WTC11 (cell line): ENCODE data around the gene NADK2.

ENCODE experiments used
- CREM ChIP-seq: sonication (generic); formaldehyde crosslinking; IDR thresholded peaks from 2 replicates; pipeline ENCODE4 v1.8.1; 2022; ENCODE audit warnings: mild to moderate bottlenecking, missing genetic modification reagents, moderate library complexity
- ETV6 ChIP-seq: sonication (generic); formaldehyde crosslinking; IDR thresholded peaks from 2 replicates; pipeline ENCODE4 v1.8.1; 2022; ENCODE audit warnings: mild to moderate bottlenecking, missing genetic modification reagents
- NR2C2 ChIP-seq: sonication (generic); formaldehyde crosslinking; IDR thresholded peaks from 2 replicates; pipeline ENCODE4 v1.8.0; 2022; ENCODE audit warnings: mild to moderate bottlenecking, missing genetic modification reagents
- TEAD1 ChIP-seq: sonication (generic); formaldehyde crosslinking; IDR thresholded peaks from 2 replicates; pipeline ENCODE4 v1.8.0; 2022; ENCODE audit warnings: mild to moderate bottlenecking, missing genetic modification reagents
- TF ChIP-seq, protein P1 (sequence below): sonication (generic); formaldehyde crosslinking; IDR thresholded peaks from 2 replicates; pipeline ENCODE4 v1.8.0; 2022; ENCODE audit warnings: mild to moderate bottlenecking, missing genetic modification reagents
- TF ChIP-seq, protein P2 (sequence below): sonication (generic); formaldehyde crosslinking; IDR thresholded peaks from 2 replicates; pipeline ENCODE4 v1.8.1; 2023; ENCODE audit warnings: mild to moderate bottlenecking, moderate library complexity, missing genetic modification reagents
- TF ChIP-seq, protein P3 (sequence below): fragments of 200-600 bp; IDR thresholded peaks from 2 replicates; pipeline ENCODE4 v1.8.0; 2022; ENCODE audit warnings: antibody characterized with exemption
- TF ChIP-seq, protein P4 (sequence below): sonication (generic); formaldehyde crosslinking; IDR thresholded peaks from 2 replicates; pipeline ENCODE4 v1.8.0; 2022; ENCODE audit warnings: missing genetic modification reagents

DNA sequence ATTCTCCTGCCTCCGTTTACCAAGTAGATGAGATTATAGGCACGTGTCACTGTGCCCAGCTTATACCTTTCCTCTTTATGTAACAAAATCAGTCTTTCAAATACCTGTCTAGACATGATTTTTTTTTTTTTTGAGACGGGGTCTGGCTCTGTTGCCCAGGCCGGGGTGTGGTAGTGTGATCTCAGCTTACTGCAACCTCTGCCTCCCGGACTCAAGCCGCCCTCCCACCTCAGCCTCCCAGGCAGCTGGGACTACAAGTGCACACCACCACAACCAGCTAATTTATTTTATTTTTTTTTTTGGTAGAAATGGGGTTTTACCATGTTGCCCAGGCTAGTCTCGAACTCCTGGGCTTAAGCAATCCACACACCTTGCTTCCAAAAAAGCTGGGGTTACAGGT, 13.2 kb downstream of the NADK2 start:
- TF ChIP-seq TEAD1 (CRISPR knock-in tag) (no peak), NR2C2 (CRISPR knock-in tag) (no peak), ETV6 (CRISPR knock-in tag) (no peak), CREM (CRISPR knock-in tag) (no peak)
- TF ChIP-seq, protein P1, sequence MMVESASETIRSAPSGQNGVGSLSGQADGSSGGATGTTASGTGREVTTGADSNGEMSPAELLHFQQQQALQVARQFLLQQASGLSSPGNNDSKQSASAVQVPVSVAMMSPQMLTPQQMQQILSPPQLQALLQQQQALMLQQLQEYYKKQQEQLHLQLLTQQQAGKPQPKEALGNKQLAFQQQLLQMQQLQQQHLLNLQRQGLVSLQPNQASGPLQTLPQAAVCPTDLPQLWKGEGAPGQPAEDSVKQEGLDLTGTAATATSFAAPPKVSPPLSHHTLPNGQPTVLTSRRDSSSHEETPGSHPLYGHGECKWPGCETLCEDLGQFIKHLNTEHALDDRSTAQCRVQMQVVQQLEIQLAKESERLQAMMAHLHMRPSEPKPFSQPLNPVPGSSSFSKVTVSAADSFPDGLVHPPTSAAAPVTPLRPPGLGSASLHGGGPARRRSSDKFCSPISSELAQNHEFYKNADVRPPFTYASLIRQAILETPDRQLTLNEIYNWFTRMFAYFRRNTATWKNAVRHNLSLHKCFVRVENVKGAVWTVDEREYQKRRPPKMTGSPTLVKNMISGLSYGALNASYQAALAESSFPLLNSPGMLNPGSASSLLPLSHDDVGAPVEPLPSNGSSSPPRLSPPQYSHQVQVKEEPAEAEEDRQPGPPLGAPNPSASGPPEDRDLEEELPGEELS (CRISPR knock-in tag): no peak
- TF ChIP-seq, protein P2, sequence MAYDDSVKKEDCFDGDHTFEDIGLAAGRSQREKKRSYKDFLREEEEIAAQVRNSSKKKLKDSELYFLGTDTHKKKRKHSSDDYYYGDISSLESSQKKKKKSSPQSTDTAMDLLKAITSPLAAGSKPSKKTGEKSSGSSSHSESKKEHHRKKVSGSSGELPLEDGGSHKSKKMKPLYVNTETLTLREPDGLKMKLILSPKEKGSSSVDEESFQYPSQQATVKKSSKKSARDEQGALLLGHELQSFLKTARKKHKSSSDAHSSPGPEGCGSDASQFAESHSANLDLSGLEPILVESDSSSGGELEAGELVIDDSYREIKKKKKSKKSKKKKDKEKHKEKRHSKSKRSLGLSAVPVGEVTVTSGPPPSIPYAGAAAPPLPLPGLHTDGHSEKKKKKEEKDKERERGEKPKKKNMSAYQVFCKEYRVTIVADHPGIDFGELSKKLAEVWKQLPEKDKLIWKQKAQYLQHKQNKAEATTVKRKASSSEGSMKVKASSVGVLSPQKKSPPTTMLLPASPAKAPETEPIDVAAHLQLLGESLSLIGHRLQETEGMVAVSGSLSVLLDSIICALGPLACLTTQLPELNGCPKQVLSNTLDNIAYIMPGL (CRISPR knock-in tag): no peak
- TF ChIP-seq, protein P3, sequence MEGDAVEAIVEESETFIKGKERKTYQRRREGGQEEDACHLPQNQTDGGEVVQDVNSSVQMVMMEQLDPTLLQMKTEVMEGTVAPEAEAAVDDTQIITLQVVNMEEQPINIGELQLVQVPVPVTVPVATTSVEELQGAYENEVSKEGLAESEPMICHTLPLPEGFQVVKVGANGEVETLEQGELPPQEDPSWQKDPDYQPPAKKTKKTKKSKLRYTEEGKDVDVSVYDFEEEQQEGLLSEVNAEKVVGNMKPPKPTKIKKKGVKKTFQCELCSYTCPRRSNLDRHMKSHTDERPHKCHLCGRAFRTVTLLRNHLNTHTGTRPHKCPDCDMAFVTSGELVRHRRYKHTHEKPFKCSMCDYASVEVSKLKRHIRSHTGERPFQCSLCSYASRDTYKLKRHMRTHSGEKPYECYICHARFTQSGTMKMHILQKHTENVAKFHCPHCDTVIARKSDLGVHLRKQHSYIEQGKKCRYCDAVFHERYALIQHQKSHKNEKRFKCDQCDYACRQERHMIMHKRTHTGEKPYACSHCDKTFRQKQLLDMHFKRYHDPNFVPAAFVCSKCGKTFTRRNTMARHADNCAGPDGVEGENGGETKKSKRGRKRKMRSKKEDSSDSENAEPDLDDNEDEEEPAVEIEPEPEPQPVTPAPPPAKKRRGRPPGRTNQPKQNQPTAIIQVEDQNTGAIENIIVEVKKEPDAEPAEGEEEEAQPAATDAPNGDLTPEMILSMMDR: no peak
- TF ChIP-seq, protein P4, sequence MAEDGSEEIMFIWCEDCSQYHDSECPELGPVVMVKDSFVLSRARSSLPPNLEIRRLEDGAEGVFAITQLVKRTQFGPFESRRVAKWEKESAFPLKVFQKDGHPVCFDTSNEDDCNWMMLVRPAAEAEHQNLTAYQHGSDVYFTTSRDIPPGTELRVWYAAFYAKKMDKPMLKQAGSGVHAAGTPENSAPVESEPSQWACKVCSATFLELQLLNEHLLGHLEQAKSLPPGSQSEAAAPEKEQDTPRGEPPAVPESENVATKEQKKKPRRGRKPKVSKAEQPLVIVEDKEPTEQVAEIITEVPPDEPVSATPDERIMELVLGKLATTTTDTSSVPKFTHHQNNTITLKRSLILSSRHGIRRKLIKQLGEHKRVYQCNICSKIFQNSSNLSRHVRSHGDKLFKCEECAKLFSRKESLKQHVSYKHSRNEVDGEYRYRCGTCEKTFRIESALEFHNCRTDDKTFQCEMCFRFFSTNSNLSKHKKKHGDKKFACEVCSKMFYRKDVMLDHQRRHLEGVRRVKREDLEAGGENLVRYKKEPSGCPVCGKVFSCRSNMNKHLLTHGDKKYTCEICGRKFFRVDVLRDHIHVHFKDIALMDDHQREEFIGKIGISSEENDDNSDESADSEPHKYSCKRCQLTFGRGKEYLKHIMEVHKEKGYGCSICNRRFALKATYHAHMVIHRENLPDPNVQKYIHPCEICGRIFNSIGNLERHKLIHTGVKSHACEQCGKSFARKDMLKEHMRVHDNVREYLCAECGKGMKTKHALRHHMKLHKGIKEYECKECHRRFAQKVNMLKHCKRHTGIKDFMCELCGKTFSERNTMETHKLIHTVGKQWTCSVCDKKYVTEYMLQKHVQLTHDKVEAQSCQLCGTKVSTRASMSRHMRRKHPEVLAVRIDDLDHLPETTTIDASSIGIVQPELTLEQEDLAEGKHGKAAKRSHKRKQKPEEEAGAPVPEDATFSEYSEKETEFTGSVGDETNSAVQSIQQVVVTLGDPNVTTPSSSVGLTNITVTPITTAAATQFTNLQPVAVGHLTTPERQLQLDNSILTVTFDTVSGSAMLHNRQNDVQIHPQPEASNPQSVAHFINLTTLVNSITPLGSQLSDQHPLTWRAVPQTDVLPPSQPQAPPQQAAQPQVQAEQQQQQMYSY (CRISPR knock-in tag): no peak
